Measurements from ENCODE around the gene AMACR.
A peak's percentile ranks its signal among the peaks of the same experiment; 100 is the strongest.

The AMACR gene

GRCh38 chr5:34007621-34008600 lies at the start of gene AMACR:
AMACR (minus strand) TSS chr5:34008050; CDS start chr5:34008019, 31 bp downstream.
- peak; percentile 98 for DNase-seq (ENCODE audit: low spot score)

GRCh38 chr5:34057569-34057968 lies 49.7 kb upstream of the AMACR start:
- no peak for DNase-seq (ENCODE audit: low spot score)

- no peak for DNase-seq (ENCODE audit: low spot score)
These were observed 49.3 kb upstream of the AMACR start for GRCh38 chr5:34057118-34057517.

- no peak for DNase-seq (ENCODE audit: low spot score)
These were observed 47.8 kb upstream of the AMACR start for GRCh38 chr5:34055667-34056066.

- DNase-seq (ENCODE audit: low spot score), result no peak
These were observed 46.5 kb upstream of the AMACR start for GRCh38 chr5:34054400-34054729.

- no peak for DNase-seq (ENCODE audit: low spot score)
These were observed 45.9 kb upstream of the AMACR start for GRCh38 chr5:34053571-34054399.

GRCh38 chr5:34053133-34053532 lies 45.3 kb upstream of the AMACR start:
- DNase-seq (ENCODE audit: low spot score), result peak; percentile 91

GRCh38 chr5:34051374-34051980 lies 43.6 kb upstream of the AMACR start:
- DNase-seq (ENCODE audit: low spot score), result no peak

GRCh38 chr5:34047774-34048572 lies 40.1 kb upstream of the AMACR start:
- no peak for DNase-seq (ENCODE audit: low spot score)

- no peak for DNase-seq (ENCODE audit: low spot score)
These were observed 39.3 kb upstream of the AMACR start for GRCh38 chr5:34047143-34047542.

GRCh38 chr5:34045996-34046395 lies 38.1 kb upstream of the AMACR start:
- DNase-seq (ENCODE audit: low spot score), result peak; percentile 58

- DNase-seq (ENCODE audit: low spot score), result no peak
These were observed 37.2 kb upstream of the AMACR start for GRCh38 chr5:34045023-34045422.

GRCh38 chr5:34043099-34043876 lies 35.4 kb upstream of the AMACR start, which contains the start of gene C1QTNF3:
C1QTNF3 (minus strand) TSS chr5:34043213; CDS start chr5:34043125, 88 bp downstream.
- DNase-seq (ENCODE audit: low spot score), result peak; percentile 21

- no peak for DNase-seq (ENCODE audit: low spot score)
These were observed 34.5 kb upstream of the AMACR start for GRCh38 chr5:34042321-34042720.

- no peak for DNase-seq (ENCODE audit: low spot score)
These were observed 33.6 kb upstream of the AMACR start for GRCh38 chr5:34041247-34041972.

GRCh38 chr5:34040472-34040871 lies 32.6 kb upstream of the AMACR start:
- DNase-seq (ENCODE audit: low spot score), result no peak

GRCh38 chr5:34039398-34040157 lies 31.7 kb upstream of the AMACR start:
- no peak for DNase-seq (ENCODE audit: low spot score)

- no peak for DNase-seq (ENCODE audit: low spot score)
These were observed 31.0 kb upstream of the AMACR start for GRCh38 chr5:34038838-34039237.

GRCh38 chr5:34038390-34038789 lies 30.5 kb upstream of the AMACR start:
- DNase-seq (ENCODE audit: low spot score), result no peak

Data from AG08395 (cell line).